Mesenteric fat pad (tissue), 1 donor: ENCODE measurements around the gene ACOT6. TPM values are rescaled to one million over a fixed set of nuclear protein-coding genes. Genes with fewer than 3 reads are reported as not detected.
A peak's percentile ranks its signal among the peaks of the same experiment; 100 is the strongest.
"Not testable (repeated sequence)": the region's sequence is repeated elsewhere in the genome, so short reads cannot be mapped to it uniquely, and the experiment has no call there.

Source experiments
- DNase-seq: peaks from one replicate; pipeline ENCODE4 v3.0.0-alpha.2; 2020; ENCODE audit warnings: low spot score
- long read RNA-seq: library from polyadenylated mRNA; unstranded; transcript quantifications from one replicate; pipeline ENCODE4 v2.0.0, GENCODE V29; 2020
- total RNA-seq: library from RNA; stranded (reverse); fragmentation: NEBNext Ultra II Directional; extraction: Animal tissue kit (Norgen Biotek cat#: 25700); gene quantifications from one replicate; pipeline ENCODE4 v1.2.1, GENCODE V29; 2021
- donor health status: DM: yes; HTN: yes; CAD: no.

Gene ACOT6
- total RNA-seq, result not detected
- long read RNA-seq, partial matches to known transcripts, result 0 of 1 reads
- long read RNA-seq, other reads (novel, unspliced or antisense), result 1 of 1 reads

GRCh38 chr14:73612339-73613045, at the start of gene ACOT6:
Gene ACOT6, plus strand, starts transcription at chr14:73612517. Its CDS starts 55 bp downstream, at chr14:73612572.
- DNase-seq, result peak; percentile 90

- not testable (repeated sequence) for DNase-seq
Observed at GRCh38 chr14:73562696-73563095, 49.6 kb upstream of the ACOT6 start.

GRCh38 chr14:73566431-73566830, 45.9 kb upstream of the ACOT6 start:
- not testable (repeated sequence) for DNase-seq

GRCh38 chr14:73566935-73567334, 45.4 kb upstream of the ACOT6 start:
- DNase-seq, result not testable (repeated sequence)

- no peak for DNase-seq
Observed at GRCh38 chr14:73567358-73567757, 45.0 kb upstream of the ACOT6 start.

- no peak for DNase-seq
Observed at GRCh38 chr14:73567951-73568885, 44.1 kb upstream of the ACOT6 start.

GRCh38 chr14:73568886-73569184, 43.5 kb upstream of the ACOT6 start:
- DNase-seq, result not testable (repeated sequence)

GRCh38 chr14:73569185-73569958, 42.9 kb upstream of the ACOT6 start, which contains the start of gene ACOT2:
Gene ACOT2, plus strand, starts transcription at chr14:73569213. Its CDS starts 28 bp downstream, at chr14:73569241.
- peak; percentile 92 for DNase-seq

- DNase-seq, result not testable (repeated sequence)
Observed at GRCh38 chr14:73570913-73571312, 41.4 kb upstream of the ACOT6 start.

GRCh38 chr14:73573034-73573433, 39.3 kb upstream of the ACOT6 start:
- not testable (repeated sequence) for DNase-seq

GRCh38 chr14:73573740-73574139, 38.6 kb upstream of the ACOT6 start:
- DNase-seq, result not testable (repeated sequence)

- peak; percentile 20 for DNase-seq
Observed at GRCh38 chr14:73574251-73574650, 38.1 kb upstream of the ACOT6 start.

- DNase-seq, result no peak
Observed at GRCh38 chr14:73576391-73576790, 35.9 kb upstream of the ACOT6 start.

GRCh38 chr14:73577214-73577613, 35.1 kb upstream of the ACOT6 start:
- not testable (repeated sequence) for DNase-seq

GRCh38 chr14:73582102-73582979, 30.0 kb upstream of the ACOT6 start:
- peak; percentile 2 for DNase-seq

- DNase-seq, result no peak
Observed at GRCh38 chr14:73588695-73589094, 23.6 kb upstream of the ACOT6 start.

GRCh38 chr14:73589116-73589515, 23.2 kb upstream of the ACOT6 start:
- no peak for DNase-seq

GRCh38 chr14:73590673-73591004, 21.7 kb upstream of the ACOT6 start:
- peak; percentile 60 for DNase-seq

- DNase-seq, result peak; percentile 87
Observed at GRCh38 chr14:73591690-73592449, 20.4 kb upstream of the ACOT6 start, which contains the start of gene ACOT4. Gene ACOT4, plus strand, starts transcription at chr14:73591873. Its CDS starts 87 bp downstream, at chr14:73591960.
